Cardiac muscle cell (in vitro differentiated cells and primary cell): ENCODE data around the gene SSR2. TPM values are rescaled to one million over a fixed set of nuclear protein-coding genes. Genes with fewer than 3 reads are reported as not detected.

Experiments used
- DNase-seq, 2 donors: peaks; one replicate each; pipeline versions ENCODE4 v3.0.0 to v3.0.0-alpha.2; 2010 to 2017; ENCODE audit warnings: low read depth in 1 of 2, low spot score in 1 of 2
- H3K27ac ChIP-seq: fragments of 200-600 bp; sonication (generic); 2 replicates; pipeline ENCODE4 v1.5.1; 2016
- H3K27me3 ChIP-seq: fragments of 200-600 bp; sonication (generic); 2 replicates; pipeline ENCODE4 v1.6.0; 2016; ENCODE audit warnings: control low read depth
- H3K36me3 ChIP-seq: fragments of 200-600 bp; sonication (generic); 2 replicates; pipeline ENCODE4 v1.5.1; 2016; ENCODE audit warnings: control low read depth
- H3K4me1 ChIP-seq: fragments of 200-600 bp; sonication (generic); 2 replicates; pipeline ENCODE4 v1.8.1; 2017; ENCODE audit warnings: low read depth, mild to moderate bottlenecking, mixed run types
- H3K4me3 ChIP-seq: fragments of 200-600 bp; sonication (generic); 2 replicates; pipeline ENCODE4 v1.5.1; 2016; ENCODE audit warnings: mild to moderate bottlenecking
- H3K9me3 ChIP-seq: fragments of 200-600 bp; sonication (generic); 2 replicates; pipeline ENCODE4 v1.5.1; 2017; ENCODE audit warnings: low read depth, mild to moderate bottlenecking, control low read depth
- CTCF ChIP-seq: IDR thresholded peaks from 2 replicates; pipeline ENCODE4 v1.5.1; 2012; ENCODE audit warnings: low read depth, mild to moderate bottlenecking, low read length
- polyA plus RNA-seq: library from polyadenylated mRNA; unstranded; fragments of >200 nt; fragmentation: Nextera tagmentation; extraction: Ambion mirVana; gene quantifications from 2 replicates; pipeline ENCODE4 v1.2.1, GENCODE V29; 2016
- total RNA-seq: library from RNA; depleted of rRNA; stranded (reverse); fragments of >200 nt; gene quantifications from 2 replicates; pipeline ENCODE4 v1.2.3, GENCODE V29; 2016

Gene SSR2
- total and polyA plus RNA-seq, 2 experiments from 2014 or later = 119 to 188 TPM

- H3K36me3 ChIP-seq = peaks cover 18% of the 10 kb centered on the region
- peak; percentile 31 for TF ChIP-seq CTCF
- DNase-seq = peak; percentile 71 to 84
- H3K27ac ChIP-seq = peak overlapping the region; percentile 95
- peaks cover 6% of the 10 kb centered on the region for H3K4me1 ChIP-seq
- H3K4me3 ChIP-seq = peak overlapping the region; percentile 84
- H3K9me3 ChIP-seq = no peaks in the 10 kb centered on the region
- no peaks in the 10 kb centered on the region for H3K27me3 ChIP-seq
Observed at GRCh38 chr1:156052862-156053767, 32.4 kb upstream of the SSR2 start.

- peaks cover 26% of the 10 kb centered on the region for H3K36me3 ChIP-seq
- H3K27me3 ChIP-seq = no peaks in the 10 kb centered on the region
- no peak overlapping the region for H3K4me3 ChIP-seq
- peak overlapping the region; percentile 11 for H3K27ac ChIP-seq
- peaks cover 6% of the 10 kb centered on the region for H3K4me1 ChIP-seq
- no peak for DNase-seq
- TF ChIP-seq CTCF = no peak
- H3K9me3 ChIP-seq = no peaks in the 10 kb centered on the region
Observed at GRCh38 chr1:156051011-156051725, 30.4 kb upstream of the SSR2 start.

GRCh38 chr1:156050376-156050775 lies 29.6 kb upstream of the SSR2 start:
- peaks cover 1% of the 10 kb centered on the region for H3K4me1 ChIP-seq
- no peak overlapping the region for H3K4me3 ChIP-seq
- no peaks in the 10 kb centered on the region for H3K27me3 ChIP-seq
- no peak for DNase-seq
- TF ChIP-seq CTCF = no peak
- H3K9me3 ChIP-seq = no peaks in the 10 kb centered on the region
- peaks cover 29% of the 10 kb centered on the region for H3K36me3 ChIP-seq
- H3K27ac ChIP-seq = no peak overlapping the region

GRCh38 chr1:156048663-156049258 lies 28.0 kb upstream of the SSR2 start:
- no peaks in the 10 kb centered on the region for H3K4me1 ChIP-seq
- no peaks in the 10 kb centered on the region for H3K9me3 ChIP-seq
- TF ChIP-seq CTCF = no peak
- H3K36me3 ChIP-seq = peaks cover 31% of the 10 kb centered on the region
- DNase-seq = no peak
- H3K4me3 ChIP-seq = no peak overlapping the region
- H3K27ac ChIP-seq = no peak overlapping the region
- no peaks in the 10 kb centered on the region for H3K27me3 ChIP-seq

GRCh38 chr1:156045076-156045475 lies 24.3 kb upstream of the SSR2 start:
- DNase-seq = no peak
- H3K9me3 ChIP-seq = no peaks in the 10 kb centered on the region
- no peak for TF ChIP-seq CTCF
- peaks cover 37% of the 10 kb centered on the region for H3K36me3 ChIP-seq
- no peaks in the 10 kb centered on the region for H3K27me3 ChIP-seq
- no peaks in the 10 kb centered on the region for H3K4me1 ChIP-seq
- H3K4me3 ChIP-seq = no peak overlapping the region
- H3K27ac ChIP-seq = no peak overlapping the region
